GM13976 (cell line): Measurements from ENCODE around the gene MS4A2.
"Not testable (repeated sequence)": the region's sequence is repeated elsewhere in the genome, so short reads cannot be mapped to it uniquely, and the experiment has no call there.

Source experiments
- DNase-seq: peaks from one replicate; pipeline ENCODE4 v3.0.0; 2012; ENCODE audit warnings: low spot score
- in situ Hi-C: fragments of 300-500 bp; cut with MboI; formaldehyde crosslinking; loops from one replicate; pipeline ENCODE4 v1.12.0; 2022; ENCODE audit warnings: low sequenced_read_pairs, mixed read lengths, inconsistent platforms; ENCODE audit not compliant: unreplicated experiment
- TF ChIP-seq, protein P1 (sequence below): IDR thresholded peaks from 2 replicates; pipeline ENCODE4 v1.5.1; 2012; ENCODE audit warnings: borderline replicate concordance, mild to moderate bottlenecking; ENCODE audit not compliant: insufficient read depth; ENCODE audit errors: extremely low read depth, missing control alignments, control extremely low read depth

MS4A2 gene

GRCh38 chr11:60088364-60088763 lies at the start of gene MS4A2:
Gene MS4A2 (plus strand): TSS chr11:60088664. CDS start chr11:60088766, 102 bp downstream.
- in situ Hi-C loops, result no loop called here
- TF ChIP-seq, protein P1, sequence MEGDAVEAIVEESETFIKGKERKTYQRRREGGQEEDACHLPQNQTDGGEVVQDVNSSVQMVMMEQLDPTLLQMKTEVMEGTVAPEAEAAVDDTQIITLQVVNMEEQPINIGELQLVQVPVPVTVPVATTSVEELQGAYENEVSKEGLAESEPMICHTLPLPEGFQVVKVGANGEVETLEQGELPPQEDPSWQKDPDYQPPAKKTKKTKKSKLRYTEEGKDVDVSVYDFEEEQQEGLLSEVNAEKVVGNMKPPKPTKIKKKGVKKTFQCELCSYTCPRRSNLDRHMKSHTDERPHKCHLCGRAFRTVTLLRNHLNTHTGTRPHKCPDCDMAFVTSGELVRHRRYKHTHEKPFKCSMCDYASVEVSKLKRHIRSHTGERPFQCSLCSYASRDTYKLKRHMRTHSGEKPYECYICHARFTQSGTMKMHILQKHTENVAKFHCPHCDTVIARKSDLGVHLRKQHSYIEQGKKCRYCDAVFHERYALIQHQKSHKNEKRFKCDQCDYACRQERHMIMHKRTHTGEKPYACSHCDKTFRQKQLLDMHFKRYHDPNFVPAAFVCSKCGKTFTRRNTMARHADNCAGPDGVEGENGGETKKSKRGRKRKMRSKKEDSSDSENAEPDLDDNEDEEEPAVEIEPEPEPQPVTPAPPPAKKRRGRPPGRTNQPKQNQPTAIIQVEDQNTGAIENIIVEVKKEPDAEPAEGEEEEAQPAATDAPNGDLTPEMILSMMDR, result no peak
- DNase-seq, result no peak

DNA sequence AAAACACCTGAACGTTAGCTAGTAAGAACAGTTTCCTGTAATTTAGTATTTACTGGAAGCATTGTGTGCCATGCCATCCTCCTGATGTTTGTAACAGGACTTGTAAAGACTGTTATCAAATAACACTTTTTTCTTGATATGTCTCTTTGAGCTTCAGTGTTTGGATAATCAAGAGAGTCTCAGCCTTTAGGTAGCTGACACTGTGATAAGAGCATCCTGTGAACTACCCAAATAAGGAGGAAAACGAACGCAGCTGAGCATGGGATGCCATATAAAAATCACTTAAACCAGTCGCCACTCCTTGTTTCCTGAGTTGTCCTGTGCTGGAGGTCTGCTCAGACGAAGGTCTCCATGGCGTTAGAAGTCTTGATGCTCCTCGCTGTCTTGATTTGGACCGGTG lies 48.4 kb upstream of the MS4A2 start, which contains the start of gene OOSP2:
Gene OOSP2, plus strand, starts transcription at position 301 of the 400 bp plus-strand sequence. Its CDS starts 51 bp downstream, at position 352.
- TF ChIP-seq, protein P1, result no peak
- in situ Hi-C loops, result no loop called here

DNA sequence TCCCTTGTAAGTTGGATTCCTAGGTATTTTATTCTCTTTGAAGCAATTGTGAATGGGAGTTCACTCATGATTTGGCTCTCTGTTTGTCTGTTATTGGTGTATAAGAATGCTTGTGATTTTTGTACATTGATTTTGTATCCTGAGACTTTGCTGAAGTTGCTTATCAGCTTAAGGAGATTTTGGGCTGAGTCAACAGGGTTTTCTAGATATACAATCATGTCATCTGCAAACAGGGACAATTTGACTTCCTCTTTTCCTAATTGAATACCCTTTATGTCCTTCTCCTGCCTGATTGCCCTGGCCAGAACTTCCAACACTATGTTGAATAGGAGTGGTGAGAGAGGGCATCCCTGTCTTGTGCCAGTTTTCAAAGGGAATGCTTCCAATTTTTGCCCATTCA lies 38.0 kb upstream of the MS4A2 start:
- in situ Hi-C loops, DNase-seq: not testable (repeated sequence)

More for the DNA sequence above, 48.4 kb upstream of the MS4A2 start, which contains the start of gene OOSP2:
- no peak for DNase-seq

- in situ Hi-C loops, result not testable (repeated sequence)
Observed at GRCh38 chr11:60050839-60051238, 37.6 kb upstream of the MS4A2 start.

DNA sequence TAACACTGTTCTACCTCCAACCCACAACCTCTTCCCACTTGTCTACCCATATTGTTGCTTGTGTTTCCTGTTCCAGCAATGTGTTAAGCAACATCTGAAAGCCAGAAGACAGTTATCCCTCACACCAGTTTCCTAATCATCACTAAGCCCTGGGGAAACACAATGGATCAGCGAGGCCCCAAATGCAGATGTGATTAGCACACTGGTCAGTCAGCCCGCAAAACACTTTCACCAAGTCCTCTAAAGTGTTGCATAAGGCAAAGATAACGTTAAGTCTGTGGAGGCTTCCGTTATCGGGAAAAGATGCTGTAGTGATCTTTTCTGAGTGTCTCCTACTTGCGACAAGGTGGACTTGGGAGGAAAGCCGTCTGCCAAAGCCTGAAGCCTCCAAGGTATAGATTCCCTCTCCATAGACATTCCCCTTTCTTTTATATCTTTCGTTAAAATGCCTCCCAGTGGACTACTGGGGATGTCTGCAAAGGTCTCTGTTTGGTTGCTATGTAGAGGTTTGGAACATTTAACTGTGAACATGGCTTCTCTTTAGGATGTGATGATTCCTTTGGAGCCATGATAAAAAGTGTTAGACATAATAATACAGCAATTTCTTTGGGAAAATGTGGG lies 32.0 kb upstream of the MS4A2 start, which contains the start of gene MS4A3:
Gene MS4A3, plus strand, starts transcription at position 317 of the 621 bp plus-strand sequence. CDS start 4,496 bp downstream, outside the sequence.
- TF ChIP-seq, protein P1, result no peak
- no peak for DNase-seq
- in situ Hi-C loops, result no loop called here

More at GRCh38 chr11:60050839-60051238, 37.6 kb upstream of the MS4A2 start:
- not testable (repeated sequence) for DNase-seq

GRCh38 chr11:60059052-60059451 lies 29.4 kb upstream of the MS4A2 start:
- DNase-seq, result no peak
- TF ChIP-seq, protein P1, result no peak
- in situ Hi-C loops, result no loop called here

- in situ Hi-C loops, result no loop called here
- no peak for DNase-seq
- TF ChIP-seq, protein P1, result no peak
Observed at GRCh38 chr11:60059521-60060240, 28.8 kb upstream of the MS4A2 start.
